Hematopoietic multipotent progenitor cell treated with erythropoietin and hydrocortisone succinate and interleukin-3 and kit ligand, for 4 days (in vitro differentiated cells): ENCODE results near the gene SAXO1.

ENCODE experiments used
- DNase-seq: peaks from one replicate; pipeline ENCODE4 v3.0.0-alpha.2; 2015

Gene SAXO1

DNA sequence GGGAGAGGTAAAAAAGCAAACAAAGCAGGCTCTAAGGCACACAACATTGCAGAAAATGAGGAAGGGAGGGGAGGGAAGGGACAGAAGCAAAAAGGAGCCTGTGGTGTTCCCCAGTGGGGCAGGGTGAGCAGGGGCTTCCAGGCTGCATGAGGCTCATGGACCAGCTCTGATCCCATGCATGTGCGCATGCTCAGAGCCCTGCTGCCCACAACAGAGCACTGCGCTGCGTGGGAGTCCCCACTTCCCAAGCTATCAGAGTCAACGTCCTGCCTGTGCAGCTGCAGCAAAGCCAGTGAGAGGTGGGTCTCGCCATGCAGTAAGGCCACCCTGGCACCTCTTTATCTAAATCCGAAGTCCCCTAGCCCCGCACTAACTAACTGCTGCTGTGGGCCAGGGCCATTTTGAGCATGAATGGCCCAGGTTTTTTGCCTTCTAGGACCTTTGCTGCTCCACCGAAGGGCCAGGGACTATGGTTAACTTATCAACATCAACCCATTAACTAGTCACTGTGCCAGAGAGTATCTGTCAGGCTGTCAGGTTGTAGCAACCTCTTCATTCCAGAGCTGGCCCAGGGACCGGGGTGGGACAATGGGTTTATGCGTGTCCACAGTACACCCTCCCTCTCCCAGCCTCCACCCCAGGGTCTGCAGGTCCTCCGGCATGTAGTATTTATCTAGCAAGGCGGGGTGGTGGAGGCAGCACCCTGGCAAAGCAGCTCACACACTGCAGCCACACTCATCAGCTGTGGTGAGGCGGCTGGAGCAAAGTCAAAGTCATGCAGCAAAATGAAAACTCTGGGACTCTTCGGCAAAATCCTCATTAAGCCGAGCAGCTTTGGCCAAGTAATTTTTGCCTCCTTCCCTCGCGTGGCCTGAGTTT lies 123.6 kb downstream of the SAXO1 start:
- no peak for DNase-seq

DNA sequence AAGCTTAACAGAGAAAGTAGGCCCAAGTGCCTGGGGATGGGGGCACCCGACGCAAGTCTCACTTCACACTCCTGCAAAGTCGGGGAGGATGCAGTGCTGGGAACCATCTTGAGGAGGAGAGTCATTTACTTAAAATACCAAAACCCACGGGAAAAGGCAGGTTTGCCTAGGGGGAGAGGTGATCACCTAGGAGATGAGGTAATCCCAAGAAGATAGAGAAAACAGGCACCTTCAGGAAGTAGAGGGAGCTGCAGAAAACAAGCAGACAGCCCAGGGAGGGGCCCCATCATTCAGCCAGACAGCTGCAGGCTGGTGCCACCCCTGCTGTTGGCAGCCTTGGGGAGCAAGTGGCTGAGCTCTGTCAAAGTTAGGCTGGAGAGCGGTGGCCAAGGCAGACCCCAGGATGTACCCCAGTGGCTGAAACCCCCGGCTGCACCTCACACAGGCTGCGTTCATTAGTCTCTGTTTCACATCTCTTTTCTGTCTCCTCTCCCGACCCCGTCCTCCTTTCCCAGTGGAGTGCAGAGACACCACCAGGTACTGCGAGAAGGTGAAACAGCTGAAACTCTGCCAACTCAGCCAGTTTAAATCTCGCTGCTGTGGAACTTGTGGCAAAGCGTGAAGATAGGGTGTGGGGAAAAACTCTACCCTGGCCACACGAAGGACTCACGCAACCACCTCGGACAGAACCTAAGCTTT lies 124.9 kb downstream of the SAXO1 start:
- no peak for DNase-seq

DNA sequence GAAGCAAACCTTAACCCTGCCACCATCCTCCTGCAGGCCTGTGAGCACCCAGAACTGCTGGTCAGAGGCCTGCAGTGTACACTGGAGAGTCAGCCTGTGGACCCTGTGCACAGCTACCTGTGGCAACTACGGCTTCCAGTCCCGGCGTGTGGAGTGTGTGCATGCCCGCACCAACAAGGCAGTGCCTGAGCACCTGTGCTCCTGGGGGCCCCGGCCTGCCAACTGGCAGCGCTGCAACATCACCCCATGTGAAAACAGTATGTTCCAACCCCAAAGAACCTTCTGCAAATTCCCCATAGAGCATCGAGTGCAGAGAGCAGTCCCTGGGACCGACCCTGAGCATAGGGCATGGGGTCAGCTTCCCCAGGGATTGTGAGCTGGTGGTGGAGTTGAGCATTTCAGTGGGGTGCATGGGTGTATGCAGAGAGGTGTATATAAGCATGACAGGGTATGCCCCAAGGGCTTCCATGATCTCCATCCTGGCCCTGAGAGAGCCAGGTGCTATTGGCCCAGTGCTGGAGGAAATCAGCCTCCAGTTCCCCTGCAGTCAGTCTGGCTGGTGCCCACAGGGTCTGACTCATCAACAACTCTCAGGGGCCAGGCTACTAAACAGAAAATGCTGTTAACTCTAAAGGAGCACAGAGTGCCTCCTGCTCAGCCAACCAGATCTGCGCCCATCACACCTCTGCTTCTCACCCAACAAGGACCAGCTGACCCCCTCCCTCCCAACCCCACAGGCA lies 126.2 kb downstream of the SAXO1 start:
- no peak for DNase-seq

DNA sequence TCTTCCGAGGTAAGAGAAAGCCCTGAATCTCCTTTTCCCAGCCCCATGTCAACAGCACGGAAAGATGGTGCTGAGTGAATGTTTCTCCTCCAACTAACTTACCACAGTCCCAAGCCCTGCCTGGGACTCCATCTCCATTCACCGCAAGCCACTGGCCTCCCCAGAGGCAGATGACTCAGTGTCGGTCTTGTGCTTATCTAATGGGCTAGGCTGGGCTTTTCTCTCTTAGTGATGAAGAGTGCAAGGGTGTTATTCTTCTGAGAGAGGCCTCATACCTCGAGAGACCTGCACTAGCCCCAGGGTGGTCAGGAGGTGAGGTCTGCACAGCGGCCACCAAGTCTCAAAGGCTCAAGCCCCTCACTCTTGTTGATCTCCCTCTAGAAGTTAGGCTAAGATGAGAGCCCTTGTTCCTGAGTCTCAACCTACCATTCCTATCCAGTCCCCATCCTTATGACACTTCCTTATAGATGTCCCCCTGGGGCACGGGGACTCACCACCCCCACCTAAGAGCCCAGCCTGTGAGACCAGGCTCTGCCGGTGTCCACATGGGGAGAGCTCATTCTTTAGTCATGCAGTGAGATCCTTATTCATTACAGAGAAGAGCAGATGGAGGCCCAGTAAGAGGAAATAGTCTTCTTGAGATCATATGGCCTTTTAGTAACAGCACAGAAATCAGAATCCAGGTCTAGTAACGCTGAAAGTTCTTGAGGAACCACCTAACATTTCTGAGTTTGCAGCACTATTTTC lies 127.0 kb downstream of the SAXO1 start:
- DNase-seq, result no peak

DNA sequence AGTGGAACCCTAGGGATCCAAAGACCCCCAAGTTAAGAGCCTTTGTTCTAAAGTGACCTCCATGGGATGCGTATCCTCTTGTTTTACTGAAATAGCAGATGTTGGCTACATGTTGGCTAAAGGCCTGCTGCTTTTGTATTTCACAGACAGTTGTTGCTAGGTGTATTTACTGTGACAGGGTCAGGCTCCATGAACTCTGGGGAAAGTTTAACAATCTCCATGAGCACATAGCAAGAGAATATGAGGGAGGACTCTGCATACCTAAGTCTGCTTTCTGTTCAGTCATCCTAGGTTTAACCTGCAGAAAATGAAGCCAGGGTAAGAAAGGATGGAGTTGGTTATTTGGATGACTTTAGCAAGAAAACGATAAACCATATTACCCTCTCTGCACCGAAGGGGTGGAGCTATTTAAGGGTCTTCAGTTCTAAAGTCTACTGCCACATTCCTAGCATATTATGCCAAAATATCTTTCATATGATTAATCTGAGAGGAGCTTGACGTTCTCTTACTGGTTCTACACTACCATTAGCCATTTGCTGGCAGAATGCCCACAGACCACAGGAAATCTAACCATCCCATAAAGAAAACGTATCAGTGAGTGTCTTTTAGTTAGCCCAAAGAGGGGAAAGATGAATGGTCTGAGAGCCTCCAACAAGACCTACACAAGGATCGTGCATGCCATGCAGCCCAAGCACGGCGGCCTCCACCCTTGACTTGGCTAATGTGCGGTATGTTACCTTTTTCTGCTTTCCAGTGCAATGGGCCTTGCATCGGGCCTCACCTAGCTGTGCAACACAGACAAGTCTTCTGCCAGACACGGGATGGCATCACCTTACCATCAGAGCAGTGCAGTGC lies 127.8 kb downstream of the SAXO1 start:
- DNase-seq, result no peak

DNA sequence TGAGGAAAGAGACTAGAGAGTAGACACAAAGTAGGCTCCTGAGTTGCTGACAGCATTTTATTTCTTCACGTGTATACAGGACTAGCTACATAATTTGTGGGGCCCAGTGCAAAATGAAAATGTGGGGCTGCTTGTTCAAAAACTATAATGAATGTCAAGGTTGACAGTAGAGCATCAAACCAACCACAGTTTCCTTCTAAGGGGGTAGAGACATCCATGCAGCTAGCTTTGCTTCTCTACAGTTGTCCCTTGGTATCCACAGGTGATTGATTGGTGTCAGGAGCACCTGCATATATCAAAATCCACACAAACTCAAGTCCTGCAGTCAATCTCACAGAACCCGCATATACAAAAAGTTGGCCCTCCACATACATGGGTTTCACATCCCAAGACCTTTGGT lies 129.6 kb downstream of the SAXO1 start:
- no peak for DNase-seq

DNA sequence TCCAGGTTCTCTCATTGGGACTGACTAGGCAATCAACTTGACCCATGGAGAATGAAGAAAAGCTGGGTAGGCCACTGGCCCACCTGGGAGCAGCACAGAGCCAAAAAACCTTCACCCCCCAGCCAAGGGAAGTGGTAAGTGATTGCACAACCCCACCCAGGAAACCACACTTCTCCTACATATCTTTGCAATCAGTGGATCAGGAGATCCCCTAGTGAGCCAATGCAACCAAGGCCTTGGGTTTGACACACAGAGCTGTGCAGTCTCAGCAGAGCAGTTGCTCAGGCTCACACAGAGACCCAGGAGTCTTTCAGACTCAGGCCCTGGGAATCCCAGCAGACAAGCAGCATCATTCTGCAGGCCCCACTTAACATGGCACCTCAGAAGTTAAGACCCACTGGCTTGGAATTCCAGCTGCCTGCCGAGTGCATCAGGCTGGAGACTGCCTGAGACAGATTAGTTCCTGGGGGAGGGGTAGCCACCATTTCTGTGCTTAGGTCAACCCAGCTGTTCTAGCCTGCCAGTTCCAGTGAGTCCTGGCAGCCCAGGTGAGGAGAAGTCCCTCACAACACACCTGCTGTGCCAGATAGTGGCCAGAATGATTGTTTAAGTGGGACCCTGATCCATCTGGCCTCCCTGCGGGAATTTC lies 136.4 kb downstream of the SAXO1 start:
- peak; percentile 5 for DNase-seq

DNA sequence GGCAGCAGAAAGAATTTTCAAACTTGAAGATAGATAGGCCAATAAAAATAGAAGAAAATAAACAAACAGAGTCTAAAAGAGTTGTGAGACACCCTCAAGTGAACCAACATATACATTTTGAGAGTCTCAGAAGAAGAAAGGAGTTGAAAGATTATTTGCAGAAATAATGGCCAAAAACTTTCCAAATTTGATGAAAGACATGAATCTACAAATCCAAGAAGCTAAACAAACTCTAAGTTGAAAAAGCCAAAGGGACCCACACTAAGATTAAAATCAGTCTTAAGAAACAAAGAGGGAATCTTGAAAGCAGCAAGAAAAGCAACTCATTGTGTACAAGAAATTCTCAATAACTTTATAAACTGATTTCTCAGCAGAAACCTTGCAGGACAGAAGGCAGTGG lies 137.0 kb downstream of the SAXO1 start:
- DNase-seq, result no peak

DNA sequence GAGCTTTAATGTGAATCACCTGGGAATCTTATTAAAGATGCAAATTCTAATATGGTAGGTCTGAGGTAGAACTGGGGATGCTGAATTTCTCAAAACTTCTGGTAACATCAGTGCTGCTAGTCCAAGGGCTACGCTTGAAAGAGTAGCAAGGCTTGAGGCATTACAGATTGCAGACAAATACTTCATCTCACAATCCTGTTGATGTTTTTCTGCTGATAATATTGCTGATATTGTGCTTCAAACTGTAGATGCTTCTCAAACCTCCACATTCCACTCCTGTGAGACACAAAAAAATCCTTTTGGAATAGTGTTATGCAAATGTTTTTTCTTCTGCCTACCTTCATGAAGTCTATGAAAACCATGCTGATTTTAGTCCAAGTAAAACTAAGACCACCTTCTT lies 139.5 kb downstream of the SAXO1 start:
- DNase-seq, result no peak

DNA sequence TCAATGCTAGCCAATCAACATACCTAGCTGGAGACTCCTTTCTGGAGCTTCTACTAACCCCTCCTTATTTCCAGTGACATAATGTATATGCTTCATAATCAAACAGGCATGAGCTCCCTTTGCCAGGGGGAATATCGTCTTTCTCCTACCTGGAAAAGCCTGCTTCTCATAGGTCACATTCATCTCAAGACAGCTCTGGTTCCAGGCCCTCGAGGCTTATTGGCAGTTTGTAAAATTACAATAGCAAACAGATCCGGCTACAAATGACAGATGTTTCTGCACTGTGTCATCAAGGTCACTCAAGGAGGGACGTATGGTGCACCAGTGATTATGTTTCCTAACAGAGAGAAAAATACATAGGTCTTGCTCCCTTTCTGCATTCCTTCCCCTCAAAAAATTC lies 140.0 kb downstream of the SAXO1 start:
- DNase-seq, result no peak

DNA sequence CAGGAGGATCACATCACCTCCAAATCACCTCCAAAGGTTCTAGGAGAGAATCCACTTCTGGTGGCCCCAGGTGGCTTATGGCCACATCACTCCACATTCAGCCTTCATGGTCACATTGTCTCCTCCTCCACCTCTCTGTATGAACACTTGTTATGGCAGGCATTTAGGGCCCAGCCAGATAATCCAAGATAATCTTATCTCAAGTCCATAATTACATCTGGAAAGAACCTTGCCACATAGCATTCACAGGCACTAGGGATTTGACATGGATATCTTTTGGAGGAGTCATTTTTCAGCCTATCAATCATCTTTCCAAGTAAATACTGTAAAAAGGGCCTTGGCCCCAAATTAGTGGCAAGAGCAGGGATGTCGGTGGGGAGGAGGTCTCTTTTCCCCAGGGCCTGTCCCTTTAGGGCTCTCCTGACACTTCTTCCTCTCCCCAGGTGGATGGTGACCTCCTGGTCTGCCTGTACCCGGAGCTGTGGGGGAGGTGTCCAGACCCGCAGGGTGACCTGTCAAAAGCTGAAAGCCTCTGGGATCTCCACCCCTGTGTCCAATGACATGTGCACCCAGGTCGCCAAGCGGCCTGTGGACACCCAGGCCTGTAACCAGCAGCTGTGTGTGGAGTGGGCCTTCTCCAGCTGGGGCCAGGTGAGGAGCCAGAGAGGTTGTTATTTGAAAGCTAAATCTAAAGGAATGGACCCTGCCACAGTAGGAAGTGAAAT lies 140.9 kb downstream of the SAXO1 start:
- DNase-seq, result no peak

DNA sequence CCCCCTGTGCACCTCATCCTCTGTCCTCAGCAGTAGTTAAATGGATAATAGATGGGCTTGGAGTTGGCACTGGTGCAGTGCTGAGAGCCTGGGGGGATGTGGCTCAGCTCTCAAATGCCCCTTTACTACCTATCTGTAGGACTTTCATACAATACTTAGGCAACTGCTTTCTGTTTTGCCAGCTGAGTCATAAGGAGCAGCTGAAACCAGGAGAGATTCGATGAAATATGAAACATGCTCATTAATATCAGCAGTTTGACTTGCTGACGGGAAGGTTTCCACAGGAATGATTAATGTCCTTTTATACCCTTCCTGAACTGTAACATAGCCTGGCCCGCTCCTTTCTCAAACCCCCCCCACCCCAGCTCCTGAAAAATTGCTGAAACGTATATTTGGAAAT lies 142.6 kb downstream of the SAXO1 start:
- DNase-seq, result no peak

DNA sequence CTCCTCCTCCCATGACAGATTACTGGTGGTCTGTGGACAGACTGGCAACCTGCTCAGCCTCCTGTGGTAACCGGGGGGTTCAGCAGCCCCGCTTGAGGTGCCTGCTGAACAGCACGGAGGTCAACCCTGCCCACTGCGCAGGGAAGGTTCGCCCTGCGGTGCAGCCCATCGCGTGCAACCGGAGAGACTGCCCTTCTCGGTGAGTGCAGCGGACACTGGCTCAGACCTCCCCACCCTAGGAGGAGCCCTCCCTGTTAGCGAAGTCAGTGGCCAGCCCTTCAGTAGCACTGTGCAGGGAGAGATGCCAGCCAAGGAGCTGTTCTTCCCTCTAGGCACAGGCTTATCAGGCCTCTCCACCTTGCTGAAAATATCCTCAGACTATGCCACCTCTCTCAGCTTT lies 143.5 kb downstream of the SAXO1 start:
- no peak for DNase-seq

DNA sequence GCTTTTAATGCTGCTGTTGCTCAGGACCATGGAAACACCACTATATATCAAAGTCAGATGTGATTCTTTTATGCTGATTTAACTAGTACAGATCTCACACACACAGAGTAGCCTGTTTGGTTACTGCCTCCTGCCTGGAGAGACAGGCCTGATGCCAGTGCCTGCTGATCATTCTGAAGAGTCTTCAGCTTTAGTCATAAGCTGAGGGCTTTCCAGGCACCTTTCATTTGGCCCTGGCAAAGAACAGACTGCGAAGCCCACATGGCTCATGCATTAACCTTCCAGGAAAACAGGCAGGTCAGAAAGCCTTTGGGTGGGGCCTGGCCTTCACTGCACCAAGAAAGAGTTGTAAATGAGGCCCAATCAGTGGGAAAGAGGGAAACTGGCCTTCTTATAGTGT lies 144.7 kb downstream of the SAXO1 start:
- DNase-seq, result no peak

DNA sequence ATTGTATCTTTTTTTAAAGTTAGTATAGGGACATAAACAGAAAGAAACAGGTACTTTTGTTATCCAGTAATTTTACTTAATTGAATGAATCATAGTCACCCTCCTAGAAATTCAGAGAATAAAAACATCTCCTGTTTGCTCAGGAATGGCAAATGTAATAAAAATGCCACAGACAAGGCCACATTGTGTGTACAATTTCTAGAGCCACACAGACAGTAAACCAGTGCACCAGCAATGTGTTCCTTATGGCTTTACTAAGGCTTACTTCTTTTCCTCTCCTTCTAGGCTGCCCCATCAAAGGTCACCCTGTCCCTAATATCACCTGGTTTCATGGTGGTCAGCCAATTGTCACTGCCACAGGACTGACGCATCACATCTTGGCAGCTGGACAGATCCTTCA lies 145.5 kb downstream of the SAXO1 start:
- DNase-seq, result no peak

DNA sequence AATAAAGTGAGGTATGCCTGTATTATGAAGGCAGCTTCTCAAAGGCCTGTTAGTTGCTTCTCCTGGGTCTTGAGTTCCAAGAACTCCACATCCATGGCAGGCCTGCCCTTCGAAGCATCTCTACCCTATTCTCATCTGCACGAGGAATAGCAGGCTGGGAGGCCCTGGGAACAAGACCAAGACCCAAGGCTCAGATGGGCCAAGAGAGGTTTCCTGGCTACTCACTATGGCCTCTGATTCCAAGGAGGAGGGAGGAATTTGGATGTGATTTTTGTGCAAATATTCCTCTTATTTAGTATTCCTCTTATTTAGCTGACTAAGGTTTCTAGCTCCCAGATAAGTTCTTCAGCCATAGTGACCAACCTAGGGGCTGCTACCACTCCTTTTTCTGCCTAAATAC lies 151.3 kb downstream of the SAXO1 start:
- no peak for DNase-seq

DNA sequence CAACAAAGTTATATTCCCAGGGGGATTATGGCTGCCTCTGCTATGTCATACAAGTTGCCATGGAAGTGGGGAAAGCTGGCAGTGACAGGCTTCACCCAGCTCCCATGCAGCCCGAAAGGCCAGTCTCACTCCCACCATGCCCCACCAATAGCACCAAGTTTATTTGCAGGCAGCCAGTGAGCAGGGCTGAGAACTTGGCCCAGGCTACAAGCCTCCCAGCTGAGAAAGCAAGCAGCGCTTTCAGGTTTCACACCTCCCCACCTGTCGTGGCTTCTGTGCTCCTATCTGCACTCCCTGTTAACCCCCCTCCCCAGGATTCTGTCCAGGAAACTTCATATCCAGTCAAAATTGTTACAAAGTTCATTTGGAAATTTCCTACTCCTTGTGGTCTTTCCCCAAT lies 155.0 kb downstream of the SAXO1 start:
- no peak for DNase-seq
